ENCODE measurements around the gene DNAAF2.
A peak's percentile ranks its signal among the peaks of the same experiment; 100 is the strongest.

The DNAAF2 gene

GRCh38 chr14:49640540-49641417 lies 5.7 kb upstream of the DNAAF2 start:
- DNase-seq (ENCODE audit: extremely low spot score), result no peak
- CTCF ChIA-PET, result interaction anchor here (1.0 to 1.6 kb wide), 2 partner anchors 21 to 221 kb away, joined by 4 to 5 read pairs; partner anchors contain the start of genes MGAT2 and RPL36AL
- no peak for TF ChIP-seq CTCF (IDR thresholded peaks at IDR 0.05; ENCODE audit: control extremely low read depth, extremely low read depth, low read depth, missing control alignments)
- POLR2A ChIA-PET, result no interaction called here

- POLR2A ChIA-PET, result no interaction called here
- TF ChIP-seq CTCF (IDR thresholded peaks at IDR 0.05; ENCODE audit: control extremely low read depth, extremely low read depth, low read depth, missing control alignments), result no peak
- no peak for DNase-seq (ENCODE audit: extremely low spot score)
- CTCF ChIA-PET, result interaction anchor here (0.6 to 6.6 kb wide), 4 partner anchors 10 to 599 kb away, joined by 3 to 76 read pairs (median 4); partner anchors contain the start of genes MGAT2 and RPL36AL
Observed at GRCh38 chr14:49637534-49638078, 2.6 kb upstream of the DNAAF2 start.

- no peak for TF ChIP-seq CTCF (IDR thresholded peaks at IDR 0.05; ENCODE audit: control extremely low read depth, extremely low read depth, low read depth, missing control alignments)
- CTCF ChIA-PET, result interaction anchor here (6.6 kb wide), 1 partner anchor 14 kb away, joined by 76 read pairs; the partner anchor contains the start of genes MGAT2 and RPL36AL
- POLR2A ChIA-PET, result interaction anchor here (0.6 kb wide), 1 partner anchor 202 kb away, joined by 4 read pairs; no protein-coding TSS in a partner anchor
- no peak for DNase-seq (ENCODE audit: extremely low spot score)
Observed at GRCh38 chr14:49636866-49637265, 1.8 kb upstream of the DNAAF2 start.

GRCh38 chr14:49633640-49634546 lies 1.2 kb downstream of the DNAAF2 start:
- ChIA-PET CTCF (interaction anchor here (0.6 to 6.6 kb wide), 36 partner anchors 9 to 1151 kb away, joined by 3 to 76 read pairs (median 5); partner anchors contain the start of genes KLHDC2, LRR1, MGAT2 and NEMF), POLR2A (interaction anchor here (0.7 to 2.2 kb wide), 5 partner anchors 10 to 133 kb away, joined by 3 to 16 read pairs (median 4); partner anchors contain the start of genes KLHDC2, MGAT2, RPL36AL and RPS29)
- peak; percentile 94 for TF ChIP-seq CTCF (IDR thresholded peaks at IDR 0.05; ENCODE audit: control extremely low read depth, extremely low read depth, low read depth, missing control alignments)

GRCh38 chr14:49623941-49624839 lies 10.9 kb downstream of the DNAAF2 start:
- no peak for TF ChIP-seq CTCF (IDR thresholded peaks at IDR 0.05; ENCODE audit: control extremely low read depth, extremely low read depth, low read depth, missing control alignments)
- POLR2A ChIA-PET, result interaction anchor here (0.5 to 1.5 kb wide), 5 partner anchors 10 to 38 kb away, joined by 3 to 7 read pairs (median 5); partner anchors contain the start of genes DNAAF2, LRR1 and RPS29
- DNase-seq (ENCODE audit: extremely low spot score), result peak; percentile 27
- CTCF ChIA-PET, result interaction anchor here (2.1 to 7.5 kb wide), 2 partner anchors 10 to 38 kb away, joined by 5 to 76 read pairs; partner anchors contain the start of genes DNAAF2 and RPS29

More at GRCh38 chr14:49633640-49634546, 1.2 kb downstream of the DNAAF2 start:
- DNase-seq (ENCODE audit: extremely low spot score), result peak; percentile 93

Data from GM10248 (cell line).